Activated gamma-delta T cell treated with anti-CD3 and anti-CD28 coated beads, Interleukin-2, amount 50 U/mL, for 16 hours (primary cell): ENCODE results near the gene RALA.
A peak's percentile ranks its signal among the peaks of the same experiment; 100 is the strongest.

Source experiments
- DNase-seq: peaks from one replicate; pipeline ENCODE4 v3.0.0-alpha.2; 2020; ENCODE audit warnings: low read depth

Gene RALA, protein sequence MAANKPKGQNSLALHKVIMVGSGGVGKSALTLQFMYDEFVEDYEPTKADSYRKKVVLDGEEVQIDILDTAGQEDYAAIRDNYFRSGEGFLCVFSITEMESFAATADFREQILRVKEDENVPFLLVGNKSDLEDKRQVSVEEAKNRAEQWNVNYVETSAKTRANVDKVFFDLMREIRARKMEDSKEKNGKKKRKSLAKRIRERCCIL

DNA sequence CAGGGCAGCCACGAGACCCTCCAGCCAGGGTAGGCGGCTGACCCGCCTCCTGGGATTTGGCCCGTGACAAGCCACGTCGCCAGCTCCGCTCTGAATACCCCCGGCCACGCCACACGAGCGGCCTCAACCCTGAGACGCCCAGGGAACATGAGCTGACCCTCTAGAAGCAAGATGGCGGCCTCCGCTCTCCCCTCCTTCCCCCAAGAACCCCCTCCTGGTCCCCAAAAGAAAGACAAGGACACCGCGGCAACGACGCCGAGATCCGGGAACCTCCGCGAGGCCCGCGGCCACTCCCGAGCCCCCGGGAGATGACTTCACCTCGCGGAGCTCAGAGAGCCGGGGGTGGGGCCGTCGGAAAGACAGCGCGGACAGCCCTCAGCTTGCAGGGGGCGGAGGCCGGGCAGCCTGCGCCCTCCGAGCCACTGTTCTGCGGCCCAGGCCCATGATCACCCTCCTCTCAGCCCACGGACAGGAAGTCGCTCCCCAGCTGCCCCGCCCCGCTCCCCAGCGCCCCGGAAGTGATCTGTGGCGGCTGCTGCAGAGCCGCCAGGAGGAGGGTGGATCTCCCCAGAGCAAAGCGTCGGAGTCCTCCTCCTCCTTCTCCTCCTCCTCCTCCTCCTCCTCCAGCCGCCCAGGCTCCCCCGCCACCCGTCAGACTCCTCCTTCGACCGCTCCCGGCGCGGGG lies at the start of gene RALA:
Gene RALA (plus strand): TSS at position 526 of the 685 bp plus-strand sequence. CDS start 63,096 bp downstream, outside the sequence.
- DNase-seq = peak; percentile 84

DNA sequence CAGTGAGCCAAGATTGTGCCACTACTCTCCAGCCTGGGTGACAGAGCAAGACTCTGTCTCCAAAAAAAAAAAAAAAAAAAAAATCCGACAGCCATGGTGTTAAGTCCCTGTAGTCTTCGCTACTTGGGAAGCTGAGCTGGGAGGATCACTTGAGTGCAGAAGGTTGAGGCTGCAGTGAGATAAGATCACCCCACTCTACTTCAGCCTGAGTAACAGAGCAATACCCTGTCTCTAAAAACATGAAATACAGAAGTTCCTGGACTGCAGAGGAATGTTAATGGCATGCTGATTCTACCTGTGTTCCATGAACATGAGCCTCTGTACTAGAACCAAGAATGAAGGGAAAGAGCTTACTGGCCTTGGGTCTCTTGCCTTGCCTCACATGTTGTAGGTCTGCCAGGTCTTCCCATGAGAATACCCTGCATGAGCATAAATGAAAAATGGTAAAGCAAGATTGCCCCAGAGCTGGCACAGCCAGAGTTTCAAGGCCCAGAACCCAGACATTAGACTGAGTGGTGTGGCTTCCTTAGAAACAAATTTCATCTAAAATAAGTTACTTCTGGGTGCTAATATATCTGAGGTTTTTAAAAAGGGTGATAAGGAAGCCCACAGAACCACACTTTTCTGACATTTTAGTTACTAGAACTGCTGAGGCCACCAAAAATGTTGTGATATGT lies 48.6 kb upstream of the RALA start:
- DNase-seq = no peak

DNA sequence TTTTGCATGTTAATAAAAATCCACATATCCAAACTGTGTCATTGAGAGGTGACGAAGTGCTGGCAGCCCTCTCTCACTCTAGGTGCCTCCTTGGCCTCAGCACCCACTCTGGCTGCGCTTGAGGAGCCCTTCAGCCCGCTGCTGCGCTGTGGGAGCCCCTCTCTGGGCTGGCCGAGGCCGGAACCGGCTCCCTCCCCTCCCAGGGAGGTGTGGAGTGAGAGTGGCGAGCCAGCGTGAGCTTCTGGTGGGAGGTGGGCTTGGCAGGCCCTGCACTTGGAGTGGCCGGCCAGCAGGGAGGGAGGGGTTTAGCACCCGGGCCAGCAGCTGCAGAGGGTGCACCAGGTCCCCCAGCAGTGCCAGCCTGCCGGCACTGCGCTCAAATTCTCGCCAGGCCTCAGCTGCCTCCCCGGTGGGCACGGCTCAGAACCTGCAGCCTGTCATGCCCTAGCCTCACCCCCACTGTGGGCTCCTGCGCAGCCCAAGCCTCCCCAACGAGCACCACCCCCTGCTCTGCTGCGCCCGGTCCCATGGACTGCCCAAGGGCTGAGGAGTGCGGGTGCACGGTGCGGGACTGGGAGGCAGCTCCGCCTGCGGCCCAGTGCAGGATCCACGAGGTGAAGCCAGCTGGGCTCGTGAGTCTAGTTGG lies 46.0 kb upstream of the RALA start:
- no peak for DNase-seq

DNA sequence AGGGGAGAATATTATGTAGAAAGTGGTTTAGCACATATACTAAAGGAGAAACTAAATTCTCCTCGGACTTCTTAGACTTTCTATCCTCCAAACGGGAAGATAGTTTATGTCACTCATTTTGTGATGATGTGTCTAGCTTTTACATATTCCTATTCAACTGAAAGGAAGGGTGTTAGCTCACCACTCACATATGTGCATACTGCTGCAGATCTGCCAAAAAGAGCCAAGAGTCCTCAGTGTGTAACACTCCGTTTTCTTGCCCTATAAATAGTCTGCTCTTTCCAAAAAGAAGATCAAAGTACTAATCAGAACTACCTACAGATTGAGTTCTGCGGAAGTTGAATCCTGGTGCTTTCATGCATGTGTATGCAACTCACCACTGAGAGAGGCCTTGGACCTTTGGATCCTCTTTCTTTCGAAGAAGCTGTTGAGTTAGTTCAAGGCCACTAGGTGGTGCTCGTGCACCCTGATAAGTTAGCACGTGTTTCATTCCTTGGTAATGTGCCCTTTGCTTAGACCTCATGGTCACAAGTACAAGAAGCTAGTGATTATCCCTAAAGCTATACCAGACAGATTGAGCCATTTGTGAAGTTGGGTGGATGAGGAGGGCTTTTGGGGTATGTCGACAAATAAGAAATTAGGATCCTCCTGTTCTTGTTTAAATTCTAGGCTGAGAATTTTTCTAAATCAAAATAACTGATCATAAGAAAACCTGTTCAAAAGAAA lies 43.1 kb upstream of the RALA start:
- DNase-seq = peak; percentile 62

DNA sequence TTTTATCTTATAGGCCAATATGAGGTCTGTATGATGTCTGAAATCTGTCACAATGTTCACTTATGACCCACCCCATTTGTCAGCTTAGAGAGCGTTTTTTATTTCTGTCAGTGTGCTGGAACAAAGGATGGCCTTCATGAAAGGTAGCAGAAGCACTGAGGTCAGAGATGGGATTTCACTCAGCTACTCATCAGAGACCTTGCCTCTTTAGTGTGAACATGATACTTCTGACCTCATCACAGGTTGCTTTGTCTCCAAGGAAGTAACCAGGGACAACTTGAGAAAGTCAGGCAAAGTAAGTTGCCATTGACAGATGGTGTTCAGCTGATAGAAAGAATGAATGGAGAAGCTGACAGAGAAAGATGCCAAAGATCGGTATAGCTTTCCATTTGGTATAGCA lies 40.8 kb upstream of the RALA start:
- DNase-seq = no peak

DNA sequence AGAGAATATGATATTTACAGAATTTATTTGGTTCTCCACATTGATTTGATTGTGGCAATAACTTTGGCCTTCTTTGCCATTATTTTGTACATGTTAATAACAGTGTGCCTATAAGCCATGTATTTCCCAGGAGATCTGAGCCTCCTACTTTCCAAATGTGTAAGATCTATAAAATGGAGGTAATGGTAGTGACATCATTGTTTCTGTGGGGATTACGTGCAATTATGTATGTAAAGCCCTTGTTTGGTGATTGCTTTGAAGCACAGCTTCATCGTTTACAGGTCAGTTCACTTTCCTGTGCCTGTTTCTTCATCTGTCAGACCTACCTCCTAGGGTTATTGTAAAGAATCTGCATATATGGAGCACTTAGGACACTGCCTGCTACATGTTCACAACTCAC lies 39.8 kb upstream of the RALA start:
- no peak for DNase-seq

DNA sequence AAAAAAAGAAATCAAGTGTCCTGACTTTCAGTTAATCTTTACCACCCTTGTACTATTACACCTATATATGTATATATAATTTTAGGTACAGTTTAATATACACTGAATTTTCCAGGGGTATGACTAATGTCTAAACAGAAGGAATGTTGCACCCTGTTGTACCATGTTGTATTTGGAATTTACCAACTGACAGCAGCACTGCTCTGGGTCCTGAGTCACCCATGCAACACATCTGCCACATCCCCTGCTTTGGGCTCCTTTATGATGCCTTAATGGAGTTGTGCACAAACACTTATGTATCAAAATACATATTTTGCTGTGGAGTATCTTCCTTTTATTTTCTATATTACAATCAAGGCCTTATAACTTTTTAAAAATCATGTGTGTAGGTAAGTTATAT lies 36.0 kb upstream of the RALA start:
- DNase-seq = no peak

DNA sequence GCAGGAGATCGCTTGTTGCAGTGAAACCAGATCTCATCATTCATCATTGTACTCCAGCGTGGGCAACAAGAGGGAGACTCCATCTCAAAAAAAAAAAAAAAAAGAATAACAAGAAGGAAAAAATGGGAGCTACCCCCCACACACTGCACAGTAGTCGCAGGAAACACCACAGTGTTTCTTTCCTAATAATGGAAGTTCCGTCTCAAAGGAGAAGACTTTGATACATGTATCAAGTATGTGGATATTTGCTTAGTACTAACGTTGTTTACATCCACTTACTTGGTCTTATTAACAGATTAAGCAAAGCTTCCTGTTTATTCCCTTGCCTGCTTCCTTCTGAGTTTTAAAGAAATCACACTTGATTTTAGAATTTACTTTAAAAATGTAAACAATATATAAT lies 35.0 kb upstream of the RALA start:
- DNase-seq = no peak

DNA sequence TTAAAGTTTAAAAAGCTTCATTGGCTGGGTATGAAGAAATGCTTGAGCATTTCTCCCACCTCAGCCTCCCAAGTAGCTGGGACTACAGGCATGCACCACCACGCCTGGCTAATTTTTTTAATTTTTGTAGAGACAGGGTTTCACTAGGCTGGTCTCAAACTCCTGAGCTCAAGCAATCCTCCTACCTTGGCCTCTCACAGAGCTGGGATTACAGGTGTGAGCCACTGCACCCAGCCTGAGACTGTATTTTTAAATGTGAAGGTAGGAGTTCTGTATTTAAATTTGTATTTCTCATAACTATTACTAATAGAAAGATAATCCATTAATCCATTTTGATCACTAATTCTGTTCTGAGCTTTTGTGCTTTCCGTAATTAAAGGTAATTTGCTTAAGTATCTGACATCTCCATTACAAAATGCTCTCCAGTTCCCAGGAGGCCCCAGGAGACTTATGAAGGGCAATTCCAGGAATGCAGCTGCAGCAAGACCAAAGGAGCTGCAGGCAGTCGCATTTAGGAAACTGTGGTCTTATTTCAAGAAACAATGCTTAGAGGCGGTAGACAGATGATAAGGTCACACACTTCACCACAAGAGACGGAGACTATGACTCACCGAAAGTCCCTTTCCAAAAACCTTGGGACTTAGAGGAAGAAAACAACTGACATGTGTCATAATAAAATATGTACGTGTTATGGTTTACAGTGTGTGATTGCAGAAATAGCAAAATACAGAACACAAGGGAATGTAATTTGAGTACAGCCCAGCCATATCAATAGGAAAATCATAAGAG lies 33.9 kb upstream of the RALA start:
- DNase-seq = peak; percentile 46

DNA sequence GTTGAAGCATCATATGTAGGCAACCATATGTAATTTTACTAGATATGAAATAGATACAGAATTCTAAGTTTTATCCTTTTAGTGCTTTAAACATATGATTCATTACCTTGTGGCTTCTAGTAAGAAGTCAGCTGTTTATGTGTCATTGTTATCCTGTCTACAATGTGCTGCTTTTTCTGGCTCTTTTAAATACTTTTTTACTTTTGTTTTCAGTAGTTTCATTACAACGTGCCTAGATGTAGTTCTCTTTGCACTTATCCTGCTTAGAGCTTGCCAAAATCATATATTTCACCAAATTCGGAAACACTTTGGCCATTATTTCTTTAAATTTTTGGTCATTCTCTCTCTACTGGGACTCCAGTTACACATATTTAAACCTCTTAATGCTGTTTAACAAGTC lies 30.8 kb upstream of the RALA start:
- DNase-seq = no peak

DNA sequence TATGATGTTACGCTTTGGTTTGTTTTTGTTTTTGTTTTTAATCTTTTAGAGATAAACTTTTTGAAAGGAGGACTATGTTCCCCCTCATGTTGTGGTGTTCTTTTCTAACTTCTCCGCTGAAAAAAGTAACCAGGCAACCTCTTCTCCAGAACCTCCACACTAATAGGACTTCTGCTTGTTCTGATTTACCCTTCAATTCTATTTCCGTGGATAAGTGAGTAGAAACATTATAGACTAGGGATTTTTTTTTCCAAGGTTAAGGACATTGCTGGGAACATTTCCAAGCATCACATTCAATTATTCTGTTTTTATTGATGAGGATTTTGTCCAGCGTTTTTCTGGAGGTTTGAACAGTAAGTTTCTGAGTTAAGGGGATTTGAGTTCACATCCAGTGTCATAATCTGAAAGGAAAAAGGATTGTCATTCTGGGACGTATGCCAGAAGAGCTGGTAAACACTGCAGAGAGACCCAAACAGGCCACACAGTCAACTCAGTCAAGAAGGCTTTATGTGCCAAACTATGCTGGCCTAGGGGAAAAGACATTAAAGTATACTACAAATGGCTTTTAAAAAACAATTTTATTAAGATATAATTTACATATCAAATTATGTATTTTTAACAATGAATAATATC lies 28.3 kb upstream of the RALA start:
- DNase-seq = no peak

DNA sequence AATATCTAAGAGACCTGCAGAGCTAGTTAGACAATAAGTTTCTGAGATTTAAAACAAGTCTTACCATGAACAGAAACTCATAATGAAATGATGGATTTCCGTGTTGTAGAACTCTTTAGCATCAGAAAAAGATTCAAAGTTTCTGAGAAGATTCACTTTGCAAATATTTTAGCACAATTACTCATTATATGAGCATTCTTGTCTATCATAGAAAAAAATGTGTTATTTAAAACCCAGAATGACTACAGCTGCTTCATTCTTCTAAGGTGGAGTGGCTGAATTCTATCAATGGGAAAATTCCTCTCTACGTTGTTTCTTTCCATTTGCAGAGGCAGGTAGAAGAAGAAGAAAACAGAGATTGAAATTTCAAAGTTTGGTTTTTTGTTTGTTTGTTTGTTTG lies 21.0 kb upstream of the RALA start:
- DNase-seq = no peak

DNA sequence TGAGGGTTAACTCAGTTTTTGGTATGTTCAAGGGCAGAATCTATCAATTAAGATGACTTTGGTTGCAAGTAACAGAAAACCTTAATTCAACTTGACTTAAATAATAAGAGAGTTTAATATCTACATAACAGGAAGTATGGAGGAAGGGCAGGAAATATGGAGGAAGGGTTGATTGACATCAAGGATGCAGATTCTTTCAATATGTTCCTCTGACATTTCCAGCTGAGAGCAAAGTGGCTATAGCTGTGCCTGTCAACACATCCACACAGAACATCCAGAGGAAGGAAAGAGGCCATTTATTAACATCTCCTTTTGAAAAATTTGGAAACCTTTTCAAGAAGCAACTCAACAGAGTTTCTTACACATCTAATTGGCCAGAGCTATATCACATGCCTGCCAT lies 19.4 kb upstream of the RALA start:
- no peak for DNase-seq

DNA sequence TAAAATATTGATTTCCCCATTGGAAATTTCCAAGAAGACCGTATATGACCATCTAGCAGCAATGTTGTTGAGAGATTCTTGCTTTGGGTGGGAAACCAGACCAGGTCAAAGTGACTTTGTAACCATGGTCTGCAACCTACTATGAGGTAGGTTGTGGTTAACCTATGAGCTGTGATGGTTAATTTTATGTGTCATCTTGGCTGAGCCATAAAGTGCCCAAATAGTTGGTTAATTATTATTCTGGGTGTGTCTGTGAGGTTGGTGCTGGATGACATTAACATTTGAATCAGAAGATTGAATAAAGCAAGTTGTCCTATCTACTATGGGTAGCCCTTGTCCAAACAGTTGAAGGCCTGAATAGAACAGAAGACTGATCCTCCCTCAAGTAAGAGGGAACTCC lies 18.3 kb upstream of the RALA start:
- DNase-seq = no peak

DNA sequence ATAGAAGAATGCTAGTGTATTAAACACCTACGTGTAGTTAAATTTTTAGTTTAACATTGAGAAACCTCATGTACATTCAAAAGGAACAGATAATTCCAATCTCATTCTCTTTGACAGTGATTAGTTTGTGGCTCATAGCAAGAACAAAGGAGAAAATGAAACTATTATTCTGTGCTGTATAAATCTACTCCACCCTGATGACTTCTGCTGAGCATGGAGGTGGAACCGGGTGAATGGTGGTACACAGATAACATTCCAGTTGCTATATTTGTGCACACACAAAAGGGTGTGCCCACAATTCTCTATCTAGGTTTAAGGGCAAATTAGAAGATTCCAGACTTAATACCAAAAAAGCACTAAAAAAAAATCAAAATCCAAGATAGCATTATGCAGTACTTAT lies 17.0 kb upstream of the RALA start:
- DNase-seq = no peak

DNA sequence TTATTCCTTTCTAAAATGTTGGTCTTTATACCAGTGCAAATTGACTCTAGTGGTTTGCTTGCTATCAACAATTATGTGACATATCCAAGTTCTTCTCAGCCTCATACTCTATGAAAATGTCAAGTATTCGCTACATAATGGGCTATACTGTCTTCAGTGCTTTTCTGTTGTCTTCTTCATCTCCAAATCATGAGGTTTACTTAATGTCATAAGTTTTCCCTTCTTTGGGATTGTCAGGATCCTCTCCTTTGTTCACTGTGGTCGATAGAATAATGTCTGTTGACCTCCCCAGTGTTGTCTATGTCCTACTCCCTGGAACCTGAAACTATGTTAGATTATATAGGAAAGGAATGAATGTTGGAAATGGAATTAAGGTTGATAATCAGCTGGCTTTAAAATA lies 16.4 kb upstream of the RALA start:
- no peak for DNase-seq

DNA sequence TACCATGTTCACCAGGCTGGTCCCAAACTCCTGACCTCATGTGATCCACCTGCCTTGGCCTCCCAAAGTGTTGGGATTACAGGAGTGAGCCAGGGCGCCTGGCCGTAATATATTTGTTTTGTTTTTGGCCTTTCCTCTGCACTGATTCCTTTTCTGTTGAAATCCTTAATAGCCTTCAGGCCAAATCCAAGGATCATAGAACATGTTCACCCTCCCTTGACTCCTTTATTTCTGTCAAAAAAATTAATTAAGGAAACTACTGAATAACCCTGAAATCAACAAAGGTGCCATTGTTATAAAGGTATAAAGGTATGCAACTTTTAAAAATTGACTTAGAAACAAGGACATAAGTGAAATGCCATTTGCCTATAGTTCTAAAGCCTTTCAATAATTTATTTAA lies 15.5 kb upstream of the RALA start:
- no peak for DNase-seq

DNA sequence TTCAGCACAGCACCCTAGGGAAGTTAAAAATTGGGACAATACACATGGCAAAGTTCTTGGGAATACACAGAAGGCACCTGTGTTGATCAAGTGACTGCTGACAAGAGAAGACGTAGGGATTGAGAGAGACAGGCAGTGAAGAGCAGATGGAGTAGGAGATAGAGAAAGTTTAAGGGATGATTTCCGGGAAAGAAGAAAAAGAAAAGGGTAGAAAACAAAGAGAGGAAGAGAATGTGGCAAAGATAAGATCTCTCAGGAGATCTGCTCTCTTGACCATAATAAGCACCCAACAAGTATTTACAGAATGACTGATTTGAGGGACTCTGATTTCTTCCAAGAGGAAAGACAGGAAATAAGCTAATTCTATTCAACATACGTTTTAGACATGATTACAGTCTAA lies 15.1 kb upstream of the RALA start:
- no peak for DNase-seq

DNA sequence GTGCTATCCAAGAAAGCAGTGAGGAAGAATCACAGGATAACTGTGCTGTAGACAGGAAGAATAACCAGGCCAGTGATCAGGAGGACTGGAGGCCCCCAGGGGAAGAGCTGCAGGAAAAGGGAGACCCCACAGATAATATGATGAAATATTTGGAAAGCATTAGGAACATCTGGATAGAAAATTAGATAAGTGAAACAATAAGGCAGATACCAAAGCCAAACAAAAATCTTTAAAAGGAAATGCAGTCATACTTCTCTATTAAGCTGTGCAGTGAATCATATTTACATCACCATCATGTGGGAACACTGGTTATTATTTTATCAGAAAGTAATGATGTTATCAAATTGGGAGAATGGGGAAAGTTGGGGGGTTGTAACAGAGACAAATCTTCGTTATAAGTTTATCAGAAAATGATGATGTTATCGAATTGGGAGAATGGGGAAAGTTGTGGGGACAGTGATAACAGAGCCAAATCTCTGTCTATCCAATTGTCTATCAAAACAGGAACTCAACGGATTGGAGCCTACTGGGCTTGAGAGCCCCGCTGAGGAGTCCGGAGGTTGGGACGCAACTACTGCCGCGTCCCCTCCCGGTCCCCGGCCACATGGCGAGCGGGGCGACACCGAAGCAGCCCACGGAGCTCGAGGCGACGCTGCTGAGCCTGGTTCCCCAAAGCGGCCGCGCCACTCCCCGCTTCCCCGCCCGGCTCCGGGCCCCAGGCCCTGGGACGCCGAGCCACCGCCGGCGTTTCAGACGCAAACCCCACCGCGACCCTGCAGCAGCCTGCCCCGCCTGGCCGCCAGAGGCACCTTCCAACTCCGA lies 14.0 kb upstream of the RALA start:
- DNase-seq = no peak

DNA sequence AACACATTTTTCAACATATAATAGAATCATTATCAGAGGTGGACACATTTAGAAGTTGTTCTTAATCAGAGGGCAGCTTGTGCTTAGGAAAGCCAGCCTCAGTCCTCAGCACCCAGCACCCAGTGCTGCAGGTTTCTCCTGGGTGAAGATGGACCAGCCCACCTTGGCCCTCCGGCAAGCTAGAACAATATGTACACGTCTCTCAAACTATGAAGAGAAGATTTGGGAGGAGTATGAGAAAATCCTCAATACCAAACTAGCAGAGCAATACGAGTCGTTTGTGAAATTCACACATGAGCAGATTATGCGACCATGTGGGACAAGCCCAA lies 13.5 kb upstream of the RALA start:
- DNase-seq = no peak
